GM23338 (cell line): ENCODE measurements around the gene NHEJ1. TPM values are rescaled to one million over a fixed set of nuclear protein-coding genes. Genes with fewer than 3 reads are reported as not detected.

ENCODE experiments used
- ATAC-seq: fragments of 200-7000 bp; cut with Tn5 transposase; 3 replicates; pipeline ENCODE4 v1.9.1; 2020
- DNase-seq: peaks from one replicate; pipeline ENCODE4 v3.0.0-alpha.2; 2015; ENCODE audit warnings: low spot score
- H2AFZ ChIP-seq: fragments of 200-600 bp; sonication (generic); 2 replicates; pipeline ENCODE4 v1.8.0; 2016; ENCODE audit warnings: antibody characterized with exemption, mild to moderate bottlenecking, moderate library complexity
- H3F3A ChIP-seq: fragments of 200-600 bp; sonication (generic); replicated peaks from 2 replicates; pipeline ENCODE4 v1.8.0; 2017; ENCODE audit warnings: antibody characterized with exemption, mixed run types, low read depth
- H3K27ac ChIP-seq: fragments of 200-600 bp; sonication (generic); 2 replicates; pipeline ENCODE4 v1.6.1; 2016; ENCODE audit warnings: low read depth
- H3K27me3 ChIP-seq: fragments of 200-600 bp; sonication (generic); 2 replicates; pipeline ENCODE4 v1.8.0; 2016; ENCODE audit warnings: mild to moderate bottlenecking, mixed run types, moderate library complexity; ENCODE audit not compliant: insufficient read depth
- H3K36me3 ChIP-seq: fragments of 200-600 bp; sonication (generic); 2 replicates; pipeline ENCODE4 v1.8.0; 2016; ENCODE audit warnings: mild to moderate bottlenecking; ENCODE audit not compliant: insufficient read depth
- H3K4me1 ChIP-seq: fragments of 200-600 bp; sonication (generic); 2 replicates; pipeline ENCODE4 v1.8.0; 2016; ENCODE audit warnings: mild to moderate bottlenecking, moderate library complexity; ENCODE audit not compliant: insufficient read depth
- H3K4me2 ChIP-seq: fragments of 200-600 bp; sonication (generic); 2 replicates; pipeline ENCODE4 v1.7.1; 2017; ENCODE audit warnings: mixed run types
- H3K4me3 ChIP-seq: fragments of 200-600 bp; sonication (generic); 2 replicates; pipeline ENCODE4 v1.6.1; 2016; ENCODE audit warnings: mixed run types
- H3K79me2 ChIP-seq: fragments of 200-600 bp; sonication (generic); replicated peaks from 2 replicates; pipeline ENCODE4 v1.8.0; 2017; ENCODE audit warnings: mild to moderate bottlenecking; ENCODE audit not compliant: insufficient read depth
- H3K9me2 ChIP-seq: fragments of 200-600 bp; sonication (generic); 2 replicates; pipeline ENCODE4 v1.8.0; 2017; ENCODE audit not compliant: insufficient read depth
- H4K20me1 ChIP-seq: fragments of 200-600 bp; sonication (generic); replicated peaks from 2 replicates; pipeline ENCODE4 v1.8.0; 2017; ENCODE audit warnings: mild to moderate bottlenecking; ENCODE audit not compliant: insufficient read depth
- H3K27ac Mint-ChIP-seq: 2 replicates; pipeline ENCODE4 v1.8.0; 2020; ENCODE audit warnings: inconsistent platforms, mild to moderate bottlenecking, moderate library complexity, mixed read lengths
- H3K27me3 Mint-ChIP-seq: 3 replicates; pipeline ENCODE4 v1.8.0; 2022; ENCODE audit warnings: low read depth, mild to moderate bottlenecking, moderate library complexity, mixed read lengths, inconsistent platforms; ENCODE audit not compliant: insufficient read depth, poor library complexity
- H3K36me3 Mint-ChIP-seq: 3 replicates; pipeline ENCODE4 v1.8.0; 2021; ENCODE audit warnings: low read depth, mild to moderate bottlenecking, inconsistent platforms, moderate library complexity, mixed read lengths
- H3K4me1 Mint-ChIP-seq: 3 replicates; pipeline ENCODE4 v1.8.0; 2020; ENCODE audit warnings: mild to moderate bottlenecking, inconsistent platforms, mixed read lengths
- H3K4me3 Mint-ChIP-seq: 3 replicates; pipeline ENCODE4 v1.8.0; 2021; ENCODE audit warnings: moderate library complexity, mild to moderate bottlenecking, inconsistent platforms, mixed read lengths
- H3K9me3 Mint-ChIP-seq: 3 replicates; pipeline ENCODE4 v1.8.0; 2020; ENCODE audit warnings: moderate library complexity, mild to moderate bottlenecking, inconsistent platforms, mixed read lengths
- CREB1 ChIP-seq: fragments of 250-450 bp; sonication (Bioruptor Pico); IDR thresholded peaks from 2 replicates; pipeline ENCODE4 v1.5.0; 2020; ENCODE audit warnings: low read depth, mild to moderate bottlenecking, moderate library complexity
- EZH2 ChIP-seq: fragments of 200-600 bp; sonication (generic); IDR thresholded peaks from one replicate; pipeline ENCODE4 v1.8.0; 2017; ENCODE audit warnings: antibody characterized with exemption, mild to moderate bottlenecking, low read depth; ENCODE audit not compliant: unreplicated experiment
- EZH2phosphoT487 ChIP-seq: fragments of 200-600 bp; sonication (generic); IDR thresholded peaks from one replicate; pipeline ENCODE4 v1.8.1; 2018; ENCODE audit warnings: antibody characterized with exemption; ENCODE audit not compliant: unreplicated experiment
- JUNB ChIP-seq: IDR thresholded peaks from one replicate; pipeline ENCODE4 v1.6.1; 2016; ENCODE audit warnings: antibody characterized with exemption; ENCODE audit not compliant: unreplicated experiment
- NANOG ChIP-seq: IDR thresholded peaks from 2 replicates; pipeline ENCODE4 v1.6.1; 2016; ENCODE audit warnings: antibody characterized with exemption, borderline replicate concordance
- POLR2AphosphoS5 ChIP-seq: IDR thresholded peaks from 2 replicates; pipeline ENCODE4 v1.6.1; 2016; ENCODE audit warnings: antibody characterized with exemption, low read depth
- STAT1 ChIP-seq: IDR thresholded peaks from one replicate; pipeline ENCODE4 v1.6.1; 2016; ENCODE audit warnings: antibody characterized with exemption; ENCODE audit not compliant: unreplicated experiment
- ZNF114 ChIP-seq: fragments of 250-450 bp; sonication (Bioruptor Pico); IDR thresholded peaks from 2 replicates; pipeline ENCODE4 v1.5.0; 2020; ENCODE audit warnings: mild to moderate bottlenecking, moderate library complexity
- ZNF331 ChIP-seq: fragments of 250-450 bp; sonication (Bioruptor Pico); IDR thresholded peaks from 2 replicates; pipeline ENCODE4 v1.5.0; 2020; ENCODE audit warnings: low read depth, mild to moderate bottlenecking, moderate library complexity
- polyA plus RNA-seq: library from polyadenylated mRNA; unstranded; fragments of >200 nt; fragmentation: Nextera tagmentation; extraction: Ambion mirVana; gene quantifications from 2 replicates; pipeline ENCODE4 v1.2.1, GENCODE V29; 2016
- total RNA-seq: library from RNA; depleted of rRNA; stranded (reverse); fragments of >200 nt; shearing (Covaris generic); gene quantifications from 2 replicates; pipeline ENCODE4 v1.2.3, GENCODE V29; 2014
- TF ChIP-seq, protein P1 (sequence below): IDR thresholded peaks from 2 replicates; pipeline ENCODE4 v1.6.1; 2016; ENCODE audit warnings: antibody characterized with exemption
- TF ChIP-seq, protein P2 (sequence below): IDR thresholded peaks from one replicate; pipeline ENCODE4 v1.6.1; 2018; ENCODE audit warnings: antibody characterized with exemption; ENCODE audit not compliant: unreplicated experiment
- TF ChIP-seq, protein P3 (sequence below): fragments of 250-450 bp; sonication (Bioruptor Pico); IDR thresholded peaks from 2 replicates; pipeline ENCODE4 v1.5.0; 2020; ENCODE audit warnings: mild to moderate bottlenecking, moderate library complexity
- TF ChIP-seq, protein P4 (sequence below), 2 experiments: fragments of 200-600 bp in 1 of 2; sonication (generic) in 1 of 2; conservative IDR thresholded peaks; 2 replicates each; pipeline versions ENCODE4 v1.5.1 to v1.6.1; 2016 to 2017; ENCODE audit warnings: antibody characterized with exemption in 2 of 2, low read depth in 2 of 2, mild to moderate bottlenecking in 2 of 2, moderate library complexity in 1 of 2

Gene NHEJ1
- total and polyA plus RNA-seq, 2 experiments from 2014 or later: 19.6 to 30.6 TPM

DNA sequence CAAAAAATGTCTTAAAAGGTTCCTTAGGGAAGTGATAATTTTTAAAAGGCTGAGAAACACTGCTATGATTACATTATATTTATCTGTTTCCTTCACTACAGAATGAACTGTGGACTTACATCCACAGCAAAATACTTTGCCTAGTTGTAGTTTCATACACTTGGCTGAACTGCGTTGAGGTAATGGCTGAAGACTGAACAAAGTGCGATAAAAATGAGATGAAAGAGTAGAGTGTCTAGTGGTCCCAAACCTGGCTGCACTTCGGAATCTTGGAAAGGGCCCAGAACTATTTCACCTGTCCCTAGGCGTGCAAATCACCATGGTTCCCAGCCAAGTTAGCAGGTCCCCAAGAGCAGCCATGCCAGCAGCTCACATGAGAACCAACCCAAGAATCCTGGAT, 81.7 kb downstream of the NHEJ1 start:
- Histone ChIP-seq H3K4me2 (no peak overlapping the region), H3F3A (no peaks in the 10 kb centered on the region), H3K9me2 (no peaks in the 10 kb centered on the region), H3K27ac (no peak overlapping the region), H3K4me3 (no peak overlapping the region), H3K4me1 (peaks cover 3% of the 10 kb centered on the region), H3K36me3 (no peaks in the 10 kb centered on the region), H4K20me1 (peaks cover 5% of the 10 kb centered on the region; the same call in 1 of the 2 replicates), H3K27me3 (no peaks in the 10 kb centered on the region), H3K79me2 (no peaks in the 10 kb centered on the region), H2AFZ (no peak overlapping the region)
- H3K27me3 Mint-ChIP-seq: peaks cover 2% of the 10 kb centered on the region
- no peak overlapping the region for H3K4me3 Mint-ChIP-seq
- ATAC-seq: no peak
- no peaks in the 10 kb centered on the region for H3K36me3 Mint-ChIP-seq
- peaks cover 6% of the 10 kb centered on the region for H3K4me1 Mint-ChIP-seq
- no peaks in the 10 kb centered on the region for H3K9me3 Mint-ChIP-seq
- DNase-seq: no peak
- TF ChIP-seq JUNB: no peak
- TF ChIP-seq EZH2: no peak
- TF ChIP-seq EZH2phosphoT487: no peak
- TF ChIP-seq, protein P1, sequence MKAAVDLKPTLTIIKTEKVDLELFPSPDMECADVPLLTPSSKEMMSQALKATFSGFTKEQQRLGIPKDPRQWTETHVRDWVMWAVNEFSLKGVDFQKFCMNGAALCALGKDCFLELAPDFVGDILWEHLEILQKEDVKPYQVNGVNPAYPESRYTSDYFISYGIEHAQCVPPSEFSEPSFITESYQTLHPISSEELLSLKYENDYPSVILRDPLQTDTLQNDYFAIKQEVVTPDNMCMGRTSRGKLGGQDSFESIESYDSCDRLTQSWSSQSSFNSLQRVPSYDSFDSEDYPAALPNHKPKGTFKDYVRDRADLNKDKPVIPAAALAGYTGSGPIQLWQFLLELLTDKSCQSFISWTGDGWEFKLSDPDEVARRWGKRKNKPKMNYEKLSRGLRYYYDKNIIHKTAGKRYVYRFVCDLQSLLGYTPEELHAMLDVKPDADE: no peak
- TF ChIP-seq, protein P2, sequence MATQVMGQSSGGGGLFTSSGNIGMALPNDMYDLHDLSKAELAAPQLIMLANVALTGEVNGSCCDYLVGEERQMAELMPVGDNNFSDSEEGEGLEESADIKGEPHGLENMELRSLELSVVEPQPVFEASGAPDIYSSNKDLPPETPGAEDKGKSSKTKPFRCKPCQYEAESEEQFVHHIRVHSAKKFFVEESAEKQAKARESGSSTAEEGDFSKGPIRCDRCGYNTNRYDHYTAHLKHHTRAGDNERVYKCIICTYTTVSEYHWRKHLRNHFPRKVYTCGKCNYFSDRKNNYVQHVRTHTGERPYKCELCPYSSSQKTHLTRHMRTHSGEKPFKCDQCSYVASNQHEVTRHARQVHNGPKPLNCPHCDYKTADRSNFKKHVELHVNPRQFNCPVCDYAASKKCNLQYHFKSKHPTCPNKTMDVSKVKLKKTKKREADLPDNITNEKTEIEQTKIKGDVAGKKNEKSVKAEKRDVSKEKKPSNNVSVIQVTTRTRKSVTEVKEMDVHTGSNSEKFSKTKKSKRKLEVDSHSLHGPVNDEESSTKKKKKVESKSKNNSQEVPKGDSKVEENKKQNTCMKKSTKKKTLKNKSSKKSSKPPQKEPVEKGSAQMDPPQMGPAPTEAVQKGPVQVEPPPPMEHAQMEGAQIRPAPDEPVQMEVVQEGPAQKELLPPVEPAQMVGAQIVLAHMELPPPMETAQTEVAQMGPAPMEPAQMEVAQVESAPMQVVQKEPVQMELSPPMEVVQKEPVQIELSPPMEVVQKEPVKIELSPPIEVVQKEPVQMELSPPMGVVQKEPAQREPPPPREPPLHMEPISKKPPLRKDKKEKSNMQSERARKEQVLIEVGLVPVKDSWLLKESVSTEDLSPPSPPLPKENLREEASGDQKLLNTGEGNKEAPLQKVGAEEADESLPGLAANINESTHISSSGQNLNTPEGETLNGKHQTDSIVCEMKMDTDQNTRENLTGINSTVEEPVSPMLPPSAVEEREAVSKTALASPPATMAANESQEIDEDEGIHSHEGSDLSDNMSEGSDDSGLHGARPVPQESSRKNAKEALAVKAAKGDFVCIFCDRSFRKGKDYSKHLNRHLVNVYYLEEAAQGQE: no peak
- no peak for TF ChIP-seq ZNF331 (CRISPR knock-in tag)
- TF ChIP-seq CREB1: no peak
- no peak for TF ChIP-seq NANOG
- TF ChIP-seq, protein P3, sequence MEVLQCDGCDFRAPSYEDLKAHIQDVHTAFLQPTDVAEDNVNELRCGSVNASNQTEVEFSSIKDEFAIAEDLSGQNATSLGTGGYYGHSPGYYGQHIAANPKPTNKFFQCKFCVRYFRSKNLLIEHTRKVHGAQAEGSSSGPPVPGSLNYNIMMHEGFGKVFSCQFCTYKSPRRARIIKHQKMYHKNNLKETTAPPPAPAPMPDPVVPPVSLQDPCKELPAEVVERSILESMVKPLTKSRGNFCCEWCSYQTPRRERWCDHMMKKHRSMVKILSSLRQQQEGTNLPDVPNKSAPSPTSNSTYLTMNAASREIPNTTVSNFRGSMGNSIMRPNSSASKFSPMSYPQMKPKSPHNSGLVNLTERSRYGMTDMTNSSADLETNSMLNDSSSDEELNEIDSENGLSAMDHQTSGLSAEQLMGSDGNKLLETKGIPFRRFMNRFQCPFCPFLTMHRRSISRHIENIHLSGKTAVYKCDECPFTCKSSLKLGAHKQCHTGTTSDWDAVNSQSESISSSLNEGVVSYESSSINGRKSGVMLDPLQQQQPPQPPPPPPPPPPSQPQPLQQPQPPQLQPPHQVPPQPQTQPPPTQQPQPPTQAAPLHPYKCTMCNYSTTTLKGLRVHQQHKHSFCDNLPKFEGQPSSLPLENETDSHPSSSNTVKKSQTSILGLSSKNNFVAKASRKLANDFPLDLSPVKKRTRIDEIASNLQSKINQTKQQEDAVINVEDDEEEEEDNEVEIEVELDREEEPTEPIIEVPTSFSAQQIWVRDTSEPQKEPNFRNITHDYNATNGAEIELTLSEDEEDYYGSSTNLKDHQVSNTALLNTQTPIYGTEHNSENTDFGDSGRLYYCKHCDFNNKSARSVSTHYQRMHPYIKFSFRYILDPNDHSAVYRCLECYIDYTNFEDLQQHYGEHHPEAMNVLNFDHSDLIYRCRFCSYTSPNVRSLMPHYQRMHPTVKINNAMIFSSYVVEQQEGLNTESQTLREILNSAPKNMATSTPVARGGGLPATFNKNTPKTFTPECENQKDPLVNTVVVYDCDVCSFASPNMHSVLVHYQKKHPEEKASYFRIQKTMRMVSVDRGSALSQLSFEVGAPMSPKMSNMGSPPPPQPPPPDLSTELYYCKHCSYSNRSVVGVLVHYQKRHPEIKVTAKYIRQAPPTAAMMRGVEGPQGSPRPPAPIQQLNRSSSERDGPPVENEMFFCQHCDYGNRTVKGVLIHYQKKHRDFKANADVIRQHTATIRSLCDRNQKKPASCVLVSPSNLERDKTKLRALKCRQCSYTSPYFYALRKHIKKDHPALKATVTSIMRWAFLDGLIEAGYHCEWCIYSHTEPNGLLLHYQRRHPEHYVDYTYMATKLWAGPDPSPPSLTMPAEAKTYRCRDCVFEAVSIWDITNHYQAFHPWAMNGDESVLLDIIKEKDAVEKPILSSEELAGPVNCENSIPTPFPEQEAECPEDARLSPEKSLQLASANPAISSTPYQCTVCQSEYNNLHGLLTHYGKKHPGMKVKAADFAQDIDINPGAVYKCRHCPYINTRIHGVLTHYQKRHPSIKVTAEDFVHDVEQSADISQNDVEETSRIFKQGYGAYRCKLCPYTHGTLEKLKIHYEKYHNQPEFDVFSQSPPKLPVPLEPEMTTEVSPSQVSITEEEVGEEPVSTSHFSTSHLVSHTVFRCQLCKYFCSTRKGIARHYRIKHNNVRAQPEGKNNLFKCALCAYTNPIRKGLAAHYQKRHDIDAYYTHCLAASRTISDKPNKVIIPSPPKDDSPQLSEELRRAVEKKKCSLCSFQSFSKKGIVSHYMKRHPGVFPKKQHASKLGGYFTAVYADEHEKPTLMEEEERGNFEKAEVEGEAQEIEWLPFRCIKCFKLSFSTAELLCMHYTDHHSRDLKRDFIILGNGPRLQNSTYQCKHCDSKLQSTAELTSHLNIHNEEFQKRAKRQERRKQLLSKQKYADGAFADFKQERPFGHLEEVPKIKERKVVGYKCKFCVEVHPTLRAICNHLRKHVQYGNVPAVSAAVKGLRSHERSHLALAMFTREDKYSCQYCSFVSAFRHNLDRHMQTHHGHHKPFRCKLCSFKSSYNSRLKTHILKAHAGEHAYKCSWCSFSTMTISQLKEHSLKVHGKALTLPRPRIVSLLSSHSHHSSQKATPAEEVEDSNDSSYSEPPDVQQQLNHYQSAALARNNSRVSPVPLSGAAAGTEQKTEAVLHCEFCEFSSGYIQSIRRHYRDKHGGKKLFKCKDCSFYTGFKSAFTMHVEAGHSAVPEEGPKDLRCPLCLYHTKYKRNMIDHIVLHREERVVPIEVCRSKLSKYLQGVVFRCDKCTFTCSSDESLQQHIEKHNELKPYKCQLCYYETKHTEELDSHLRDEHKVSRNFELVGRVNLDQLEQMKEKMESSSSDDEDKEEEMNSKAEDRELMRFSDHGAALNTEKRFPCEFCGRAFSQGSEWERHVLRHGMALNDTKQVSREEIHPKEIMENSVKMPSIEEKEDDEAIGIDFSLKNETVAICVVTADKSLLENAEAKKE: no peak
- no peak for TF ChIP-seq STAT1
- TF ChIP-seq ZNF114 (CRISPR knock-in tag): no peak
- no peak for TF ChIP-seq POLR2AphosphoS5
- TF ChIP-seq, protein P4, sequence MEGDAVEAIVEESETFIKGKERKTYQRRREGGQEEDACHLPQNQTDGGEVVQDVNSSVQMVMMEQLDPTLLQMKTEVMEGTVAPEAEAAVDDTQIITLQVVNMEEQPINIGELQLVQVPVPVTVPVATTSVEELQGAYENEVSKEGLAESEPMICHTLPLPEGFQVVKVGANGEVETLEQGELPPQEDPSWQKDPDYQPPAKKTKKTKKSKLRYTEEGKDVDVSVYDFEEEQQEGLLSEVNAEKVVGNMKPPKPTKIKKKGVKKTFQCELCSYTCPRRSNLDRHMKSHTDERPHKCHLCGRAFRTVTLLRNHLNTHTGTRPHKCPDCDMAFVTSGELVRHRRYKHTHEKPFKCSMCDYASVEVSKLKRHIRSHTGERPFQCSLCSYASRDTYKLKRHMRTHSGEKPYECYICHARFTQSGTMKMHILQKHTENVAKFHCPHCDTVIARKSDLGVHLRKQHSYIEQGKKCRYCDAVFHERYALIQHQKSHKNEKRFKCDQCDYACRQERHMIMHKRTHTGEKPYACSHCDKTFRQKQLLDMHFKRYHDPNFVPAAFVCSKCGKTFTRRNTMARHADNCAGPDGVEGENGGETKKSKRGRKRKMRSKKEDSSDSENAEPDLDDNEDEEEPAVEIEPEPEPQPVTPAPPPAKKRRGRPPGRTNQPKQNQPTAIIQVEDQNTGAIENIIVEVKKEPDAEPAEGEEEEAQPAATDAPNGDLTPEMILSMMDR (conservative IDR thresholded peaks at IDR 0.05; ENCODE audit: low read depth in 2 of 2): no peak
- no peak overlapping the region for H3K27ac Mint-ChIP-seq
